ENCODE measurements around the gene DNAH3.
"Not testable (repeated sequence)": the region's sequence is repeated elsewhere in the genome, so short reads cannot be mapped to it uniquely, and the experiment has no call there.

DNAH3 gene

GRCh38 chr16:21150375-21151001, at the start of gene DNAH3:
DNAH3 (minus strand) TSS chr16:21150846; CDS start chr16:21150319, 527 bp downstream.
- H3K4me3 Mint-ChIP-seq: no peak within 1 kb of the TSS
- no peaks in the 10 kb centered on the region for H3K9me3 Mint-ChIP-seq
- no peaks in the 10 kb centered on the region for H3K4me1 Mint-ChIP-seq (ENCODE audit: low read depth)
- H3K36me3 Mint-ChIP-seq (ENCODE audit: low read depth): no peaks in the 10 kb centered on the region
- H3K27ac Mint-ChIP-seq: no peak within 1 kb of the TSS
- H3K27me3 Mint-ChIP-seq: peaks cover 23% of the 10 kb centered on the region

- H3K36me3 Mint-ChIP-seq (ENCODE audit: low read depth): no peaks in the 10 kb centered on the region
- peaks cover 37% of the 10 kb centered on the region for H3K27me3 Mint-ChIP-seq
- no peak overlapping the region for H3K27ac Mint-ChIP-seq
- peaks cover 2% of the 10 kb centered on the region for H3K4me1 Mint-ChIP-seq (ENCODE audit: low read depth)
- no peak overlapping the region for H3K4me3 Mint-ChIP-seq
- no peaks in the 10 kb centered on the region for H3K9me3 Mint-ChIP-seq
These were observed 49.1 kb upstream of the DNAH3 start for GRCh38 chr16:21199607-21200218.

- Mint-ChIP-seq H3K27me3 (peaks cover 43% of the 10 kb centered on the region), H3K4me1 (ENCODE audit: low read depth) (peaks cover 4% of the 10 kb centered on the region), H3K27ac (no peak overlapping the region), H3K4me3 (no peak overlapping the region), H3K9me3 (no peaks in the 10 kb centered on the region), H3K36me3 (ENCODE audit: low read depth) (no peaks in the 10 kb centered on the region)
These were observed 47.0 kb upstream of the DNAH3 start for GRCh38 chr16:21197621-21198020.

- Mint-ChIP-seq H3K9me3 (no peaks in the 10 kb centered on the region), H3K27me3 (peaks cover 39% of the 10 kb centered on the region), H3K36me3 (ENCODE audit: low read depth) (no peaks in the 10 kb centered on the region), H3K4me3 (no peak overlapping the region), H3K4me1 (ENCODE audit: low read depth) (peaks cover 4% of the 10 kb centered on the region), H3K27ac (no peak overlapping the region)
These were observed 46.5 kb upstream of the DNAH3 start for GRCh38 chr16:21197112-21197511.

GRCh38 chr16:21195330-21195729, 44.7 kb upstream of the DNAH3 start:
- not testable (repeated sequence) for H3K36me3 Mint-ChIP-seq (ENCODE audit: low read depth); H3K9me3 Mint-ChIP-seq; H3K27ac Mint-ChIP-seq; H3K4me1 Mint-ChIP-seq (ENCODE audit: low read depth); H3K4me3 Mint-ChIP-seq
- H3K27me3 Mint-ChIP-seq: peaks cover 33% of the 10 kb centered on the region

- no peak overlapping the region for H3K4me3 Mint-ChIP-seq
- H3K9me3 Mint-ChIP-seq: peaks cover 4% of the 10 kb centered on the region
- H3K27me3 Mint-ChIP-seq: peaks cover 33% of the 10 kb centered on the region
- H3K4me1 Mint-ChIP-seq (ENCODE audit: low read depth): peaks cover 4% of the 10 kb centered on the region
- no peaks in the 10 kb centered on the region for H3K36me3 Mint-ChIP-seq (ENCODE audit: low read depth)
- no peak overlapping the region for H3K27ac Mint-ChIP-seq
These were observed 44.2 kb upstream of the DNAH3 start for GRCh38 chr16:21194771-21195301.

GRCh38 chr16:21192991-21193390, 42.3 kb upstream of the DNAH3 start:
- H3K27ac Mint-ChIP-seq: no peak overlapping the region
- peaks cover 12% of the 10 kb centered on the region for H3K4me1 Mint-ChIP-seq (ENCODE audit: low read depth)
- peaks cover 22% of the 10 kb centered on the region for H3K27me3 Mint-ChIP-seq
- no peaks in the 10 kb centered on the region for H3K36me3 Mint-ChIP-seq (ENCODE audit: low read depth)
- peaks cover 4% of the 10 kb centered on the region for H3K9me3 Mint-ChIP-seq
- H3K4me3 Mint-ChIP-seq: no peak overlapping the region

- Mint-ChIP-seq H3K4me1 (ENCODE audit: low read depth) (peaks cover 12% of the 10 kb centered on the region), H3K9me3 (peaks cover 4% of the 10 kb centered on the region), H3K36me3 (ENCODE audit: low read depth) (no peaks in the 10 kb centered on the region), H3K27me3 (peaks cover 18% of the 10 kb centered on the region), H3K27ac (no peak overlapping the region), H3K4me3 (no peak overlapping the region)
These were observed 40.0 kb upstream of the DNAH3 start for GRCh38 chr16:21190599-21190998.

- peaks cover 16% of the 10 kb centered on the region for H3K4me1 Mint-ChIP-seq (ENCODE audit: low read depth)
- H3K27ac Mint-ChIP-seq: no peak overlapping the region
- no peak overlapping the region for H3K4me3 Mint-ChIP-seq
- peaks cover 4% of the 10 kb centered on the region for H3K9me3 Mint-ChIP-seq
- no peaks in the 10 kb centered on the region for H3K36me3 Mint-ChIP-seq (ENCODE audit: low read depth)
- H3K27me3 Mint-ChIP-seq: peaks cover 16% of the 10 kb centered on the region
These were observed 39.4 kb upstream of the DNAH3 start for GRCh38 chr16:21190013-21190412.

- peaks cover 19% of the 10 kb centered on the region for H3K4me1 Mint-ChIP-seq (ENCODE audit: low read depth)
- no peak overlapping the region for H3K27ac Mint-ChIP-seq
- H3K9me3 Mint-ChIP-seq: peaks cover 8% of the 10 kb centered on the region
- peaks cover 5% of the 10 kb centered on the region for H3K36me3 Mint-ChIP-seq (ENCODE audit: low read depth)
- H3K27me3 Mint-ChIP-seq: peaks cover 9% of the 10 kb centered on the region
- H3K4me3 Mint-ChIP-seq: no peak overlapping the region
These were observed 38.7 kb upstream of the DNAH3 start for GRCh38 chr16:21189311-21189710.

- H3K4me1 Mint-ChIP-seq (ENCODE audit: low read depth): peaks cover 21% of the 10 kb centered on the region
- H3K27ac Mint-ChIP-seq: no peak overlapping the region
- H3K27me3 Mint-ChIP-seq: peaks cover 1% of the 10 kb centered on the region
- peaks cover 31% of the 10 kb centered on the region for H3K36me3 Mint-ChIP-seq (ENCODE audit: low read depth)
- H3K9me3 Mint-ChIP-seq: peaks cover 13% of the 10 kb centered on the region
- no peak overlapping the region for H3K4me3 Mint-ChIP-seq
These were observed 35.7 kb upstream of the DNAH3 start for GRCh38 chr16:21186326-21186691.

- H3K9me3 Mint-ChIP-seq: peaks cover 13% of the 10 kb centered on the region
- no peak overlapping the region for H3K27ac Mint-ChIP-seq
- H3K36me3 Mint-ChIP-seq (ENCODE audit: low read depth): peaks cover 37% of the 10 kb centered on the region
- no peaks in the 10 kb centered on the region for H3K27me3 Mint-ChIP-seq
- H3K4me1 Mint-ChIP-seq (ENCODE audit: low read depth): peaks cover 21% of the 10 kb centered on the region
- no peak overlapping the region for H3K4me3 Mint-ChIP-seq
These were observed 35.1 kb upstream of the DNAH3 start for GRCh38 chr16:21185659-21186325.

- no peaks in the 10 kb centered on the region for H3K27me3 Mint-ChIP-seq
- H3K36me3 Mint-ChIP-seq (ENCODE audit: low read depth): peaks cover 42% of the 10 kb centered on the region
- peaks cover 21% of the 10 kb centered on the region for H3K4me1 Mint-ChIP-seq (ENCODE audit: low read depth)
- H3K27ac Mint-ChIP-seq: peak overlapping the region; percentile 75
- peaks cover 9% of the 10 kb centered on the region for H3K9me3 Mint-ChIP-seq
- H3K4me3 Mint-ChIP-seq: no peak overlapping the region
These were observed 34.2 kb upstream of the DNAH3 start for GRCh38 chr16:21184834-21185233.

GRCh38 chr16:21183995-21184394, 33.3 kb upstream of the DNAH3 start:
- peaks cover 21% of the 10 kb centered on the region for H3K4me1 Mint-ChIP-seq (ENCODE audit: low read depth)
- no peak overlapping the region for H3K4me3 Mint-ChIP-seq
- no peak overlapping the region for H3K27ac Mint-ChIP-seq
- H3K36me3 Mint-ChIP-seq (ENCODE audit: low read depth): peaks cover 48% of the 10 kb centered on the region
- H3K27me3 Mint-ChIP-seq: no peaks in the 10 kb centered on the region
- H3K9me3 Mint-ChIP-seq: peaks cover 9% of the 10 kb centered on the region

- peaks cover 8% of the 10 kb centered on the region for H3K4me1 Mint-ChIP-seq (ENCODE audit: low read depth)
- peaks cover 69% of the 10 kb centered on the region for H3K36me3 Mint-ChIP-seq (ENCODE audit: low read depth)
- H3K9me3 Mint-ChIP-seq: peaks cover 9% of the 10 kb centered on the region
- no peak overlapping the region for H3K4me3 Mint-ChIP-seq
- no peak overlapping the region for H3K27ac Mint-ChIP-seq
- H3K27me3 Mint-ChIP-seq: no peaks in the 10 kb centered on the region
These were observed 29.3 kb upstream of the DNAH3 start for GRCh38 chr16:21179983-21180365.

All from stimulated activated naive CD8-positive, alpha-beta T cell treated with anti-CD3 and anti-CD28 coated beads, Interleukin-15, Interleukin-2, amounts not matched to agents 100 ng/mL and 50 ng/mL, for 24 hours (primary cell).